ENCODE measurements around the gene SETBP1.

- TF ChIP-seq YY1 (IDR thresholded peaks at IDR 0.05; ENCODE audit: insufficient read depth, insufficient read length) (no peak), ZNF274 (IDR thresholded peaks at IDR 0.05; ENCODE audit: low read depth, low read length) (no peak), SUZ12 (IDR thresholded peaks at IDR 0.05; ENCODE audit: extremely low read depth, insufficient read depth, insufficient read length) (no peak)
These were observed 2.0 kb upstream of the SETBP1 start for GRCh38 chr18:44678725-44679055.
